Mononuclear cell (primary cell): Measurements from ENCODE around the gene ITGAV. TPM values are rescaled to one million over a fixed set of nuclear protein-coding genes. Genes with fewer than 3 reads are reported as not detected.

Experiments
- H3K27me3 ChIP-seq: 2 replicates; pipeline ENCODE4 v1.6.0; 2011; ENCODE audit warnings: low read length, control low read depth; ENCODE audit not compliant: insufficient read depth
- H3K4me1 ChIP-seq: 2 replicates; pipeline ENCODE4 v1.5.1; 2011; ENCODE audit warnings: mild to moderate bottlenecking, low read length, control low read depth; ENCODE audit not compliant: insufficient read depth
- H3K4me3 ChIP-seq: 2 replicates; pipeline ENCODE4 v1.5.1; 2011; ENCODE audit warnings: mild to moderate bottlenecking, low read length, moderate library complexity
- H3K9me3 ChIP-seq: 2 replicates; pipeline ENCODE4 v1.5.1; 2011; ENCODE audit warnings: low read depth, mild to moderate bottlenecking, control low read depth, low read length
- total RNA-seq: library from RNA; depleted of rRNA; stranded (reverse); fragments of >200 nt; gene quantifications from one replicate; pipeline ENCODE4 v1.2.3, GENCODE V29; 2012

ITGAV gene
- 5.8 TPM for total RNA-seq

- Histone ChIP-seq H3K4me3 (peak within 1 kb of the TSS; percentile 72), H3K27me3 (no peaks in the 10 kb centered on the region), H3K4me1 (peaks cover 18% of the 10 kb centered on the region), H3K9me3 (no peaks in the 10 kb centered on the region)
Observed at GRCh38 chr2:186589612-186590349, at the start of gene ITGAV. ITGAV (plus strand) TSS chr2:186590056; CDS start chr2:186590339, 283 bp downstream.

DNA sequence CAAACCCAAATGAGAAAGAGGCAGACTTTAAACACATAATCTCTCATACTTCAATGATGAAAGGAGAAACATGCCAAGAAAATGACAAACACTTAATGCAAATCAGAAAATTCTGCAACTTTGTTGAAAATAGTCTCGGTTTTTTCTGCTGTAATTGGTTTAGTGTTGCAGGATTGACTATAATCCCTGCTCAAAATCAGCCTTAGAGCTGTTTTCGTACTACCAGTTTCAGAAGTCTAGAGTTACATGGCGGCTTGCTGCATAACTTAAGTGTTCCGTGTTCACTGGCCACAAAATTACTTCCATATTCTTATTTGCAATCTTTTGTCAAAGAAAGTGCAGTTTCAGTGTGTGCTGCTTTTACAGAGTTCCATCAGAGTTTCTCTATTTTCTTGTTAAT, 48.9 kb upstream of the ITGAV start:
- no peaks in the 10 kb centered on the region for H3K4me1 ChIP-seq
- no peak overlapping the region for H3K4me3 ChIP-seq
- no peaks in the 10 kb centered on the region for H3K9me3 ChIP-seq
- H3K27me3 ChIP-seq = no peaks in the 10 kb centered on the region

DNA sequence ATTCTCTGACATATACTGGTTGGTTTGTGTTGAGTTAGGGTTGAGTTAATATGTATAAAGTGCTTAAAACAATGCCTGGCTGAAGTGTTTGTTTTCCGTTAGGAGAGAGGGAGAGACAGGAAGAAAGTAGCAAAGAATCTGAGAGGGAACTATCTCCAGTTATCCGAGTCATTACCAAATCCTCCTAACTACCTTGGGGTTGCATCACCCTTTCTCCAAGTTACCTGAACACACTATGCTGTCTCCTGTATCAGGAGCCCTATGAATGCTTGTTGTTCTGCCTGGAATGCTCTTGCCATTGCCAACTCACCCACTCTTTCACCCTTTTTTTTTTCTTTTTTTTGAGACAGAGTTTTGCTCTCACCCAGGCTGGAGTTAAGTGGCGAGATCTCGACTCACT, 47.9 kb upstream of the ITGAV start:
- Histone ChIP-seq H3K9me3 (no peaks in the 10 kb centered on the region), H3K4me1 (no peaks in the 10 kb centered on the region), H3K27me3 (no peaks in the 10 kb centered on the region), H3K4me3 (no peak overlapping the region)

DNA sequence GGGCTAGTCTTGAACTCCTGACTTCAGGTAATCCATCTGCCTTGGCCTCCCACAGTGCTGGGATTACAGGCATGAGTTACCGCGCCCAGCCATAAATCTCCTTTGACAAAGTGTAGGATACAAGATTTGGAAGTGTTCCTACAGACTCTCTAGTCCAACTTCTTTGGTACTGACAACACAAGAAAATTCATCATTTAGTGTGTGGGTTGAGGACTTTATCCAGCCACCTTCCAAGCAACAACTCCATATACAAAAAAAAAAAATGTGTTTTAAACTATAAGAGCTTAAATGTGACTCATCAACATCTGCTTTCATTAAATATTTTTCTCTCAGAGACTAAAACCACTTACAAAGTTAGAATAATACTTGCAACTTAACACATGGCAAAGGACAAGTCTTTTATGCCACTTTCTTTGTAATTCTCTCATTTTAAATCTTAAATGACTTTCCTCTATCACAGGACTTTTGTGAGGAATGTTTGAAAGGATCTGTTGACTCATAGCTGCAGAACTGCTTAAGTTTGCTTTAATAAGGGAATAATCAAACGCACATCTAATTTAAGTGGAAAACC, 46.2 kb upstream of the ITGAV start:
- Histone ChIP-seq H3K4me3 (no peak overlapping the region), H3K27me3 (no peaks in the 10 kb centered on the region), H3K9me3 (no peaks in the 10 kb centered on the region), H3K4me1 (no peaks in the 10 kb centered on the region)

GRCh38 chr2:186544255-186544675, 45.6 kb upstream of the ITGAV start:
- Histone ChIP-seq H3K4me3 (no peak overlapping the region), H3K27me3 (no peaks in the 10 kb centered on the region), H3K4me1 (no peaks in the 10 kb centered on the region), H3K9me3 (no peaks in the 10 kb centered on the region)

DNA sequence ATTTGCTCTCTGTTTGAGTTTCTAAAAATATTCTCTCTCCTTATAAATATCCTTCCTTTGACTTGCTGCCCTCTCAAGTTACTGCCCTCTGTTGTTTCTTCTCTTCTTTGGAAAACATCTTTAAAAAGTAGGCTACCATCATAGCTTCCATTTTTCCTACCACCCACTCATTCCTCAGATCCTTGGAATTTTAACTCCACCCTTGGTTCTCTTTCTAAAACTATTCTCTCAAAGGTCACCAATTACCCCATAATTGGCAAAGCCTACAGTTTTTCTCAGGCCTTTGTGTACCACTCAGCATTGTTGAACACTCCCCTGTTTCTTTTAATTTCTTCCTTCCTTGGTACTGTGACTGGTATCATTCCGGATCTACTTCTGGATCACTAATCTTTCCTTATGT, 43.0 kb upstream of the ITGAV start:
- Histone ChIP-seq H3K4me3 (no peak overlapping the region), H3K4me1 (no peaks in the 10 kb centered on the region), H3K27me3 (no peaks in the 10 kb centered on the region), H3K9me3 (no peaks in the 10 kb centered on the region)

DNA sequence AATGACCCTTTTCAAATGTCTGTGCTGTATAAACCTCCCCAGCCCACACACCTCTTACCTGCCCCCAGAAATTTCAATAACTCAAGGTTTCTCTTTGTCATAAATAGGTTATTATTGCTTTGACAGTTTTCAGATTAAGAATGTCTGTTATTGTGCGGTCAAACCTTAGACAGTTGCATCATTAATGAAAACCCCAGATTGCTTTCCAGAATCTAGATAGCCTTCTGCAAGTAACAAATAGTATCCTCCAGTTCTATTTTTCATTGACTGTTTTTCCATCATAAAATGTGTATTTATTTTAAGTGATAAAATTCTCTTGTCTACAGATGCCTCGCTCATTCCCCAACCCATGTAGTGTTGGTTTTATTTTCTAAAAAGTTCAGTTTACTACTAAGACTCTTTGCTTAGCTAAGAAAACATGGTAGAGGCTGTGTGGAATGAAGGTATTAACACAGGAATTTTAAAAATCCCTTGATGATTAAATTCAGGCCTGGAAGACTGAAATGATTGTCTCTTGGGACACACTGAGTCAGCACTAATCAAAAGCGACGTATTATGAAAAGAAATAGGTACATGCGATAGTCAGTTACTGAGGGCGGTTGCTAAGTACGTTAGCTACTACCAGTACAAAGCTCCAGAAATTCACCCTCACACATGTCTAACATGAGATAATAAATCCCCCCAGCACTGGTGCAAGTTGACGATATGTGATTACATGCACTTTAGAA, 38.4 kb upstream of the ITGAV start:
- H3K4me1 ChIP-seq = no peaks in the 10 kb centered on the region
- no peaks in the 10 kb centered on the region for H3K27me3 ChIP-seq
- H3K9me3 ChIP-seq = no peaks in the 10 kb centered on the region
- H3K4me3 ChIP-seq = no peak overlapping the region

GRCh38 chr2:186554429-186554828, 35.4 kb upstream of the ITGAV start:
- H3K27me3 ChIP-seq = no peaks in the 10 kb centered on the region
- H3K9me3 ChIP-seq = no peaks in the 10 kb centered on the region
- no peak overlapping the region for H3K4me3 ChIP-seq
- no peaks in the 10 kb centered on the region for H3K4me1 ChIP-seq

GRCh38 chr2:186554850-186555671, 34.8 kb upstream of the ITGAV start:
- Histone ChIP-seq H3K4me1 (no peaks in the 10 kb centered on the region), H3K27me3 (no peaks in the 10 kb centered on the region), H3K9me3 (no peaks in the 10 kb centered on the region), H3K4me3 (no peak overlapping the region)

DNA sequence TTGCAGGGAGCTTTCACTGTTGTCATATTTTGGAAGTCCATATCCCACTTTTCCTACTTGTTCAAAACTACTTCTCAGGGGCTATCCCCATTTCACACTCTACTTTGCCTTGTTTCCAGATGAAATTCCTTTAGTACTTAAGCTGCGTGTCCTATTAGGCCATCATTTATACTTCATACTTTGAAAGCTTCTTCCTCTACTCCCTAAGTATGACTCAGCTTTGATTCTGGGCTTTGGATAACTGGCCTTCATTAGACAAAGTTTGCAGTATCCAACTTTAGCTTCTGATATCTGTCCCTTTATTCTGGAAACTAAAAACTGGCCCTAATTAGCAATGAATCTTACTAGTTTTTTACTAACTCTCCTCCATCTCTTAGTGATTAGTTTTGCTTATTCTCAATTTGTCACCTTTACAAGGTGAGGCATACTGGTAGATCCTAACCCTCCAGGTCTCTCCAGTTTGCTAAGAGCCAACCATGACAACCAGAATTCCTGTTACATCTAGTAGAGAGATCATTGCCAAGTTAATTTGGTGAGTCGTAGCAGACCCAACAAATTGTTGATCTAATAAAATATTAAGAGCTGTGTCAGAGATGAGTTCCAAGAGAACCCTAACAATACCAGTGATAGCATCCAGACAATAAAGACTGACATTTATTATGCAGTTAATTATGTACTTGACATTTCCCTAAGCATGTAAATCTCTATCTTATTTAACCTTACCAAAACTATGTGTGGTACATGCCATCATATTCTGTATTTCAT, 31.2 kb upstream of the ITGAV start:
- no peaks in the 10 kb centered on the region for H3K9me3 ChIP-seq
- no peak overlapping the region for H3K4me3 ChIP-seq
- no peaks in the 10 kb centered on the region for H3K27me3 ChIP-seq
- H3K4me1 ChIP-seq = no peaks in the 10 kb centered on the region

DNA sequence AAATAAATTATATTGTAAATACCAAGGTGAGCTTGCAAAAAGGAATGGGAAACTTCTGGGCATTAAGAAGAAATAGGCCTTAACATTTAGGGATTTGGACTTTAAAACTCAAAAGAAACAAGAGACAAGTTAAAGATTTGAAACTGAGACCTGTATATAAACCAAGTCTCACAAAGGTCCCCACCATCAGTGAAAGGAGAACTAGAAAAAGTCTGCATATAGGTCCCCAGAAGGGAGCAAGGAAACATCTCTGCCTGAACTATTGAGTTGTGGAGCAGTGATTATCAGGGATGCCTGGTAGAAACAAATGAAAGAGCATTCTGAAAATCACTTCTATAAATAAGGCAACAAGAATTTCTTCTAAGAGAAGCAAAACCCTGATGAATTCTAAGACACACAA, 30.5 kb upstream of the ITGAV start:
- no peaks in the 10 kb centered on the region for H3K9me3 ChIP-seq
- H3K27me3 ChIP-seq = no peaks in the 10 kb centered on the region
- H3K4me1 ChIP-seq = no peaks in the 10 kb centered on the region
- H3K4me3 ChIP-seq = no peak overlapping the region

DNA sequence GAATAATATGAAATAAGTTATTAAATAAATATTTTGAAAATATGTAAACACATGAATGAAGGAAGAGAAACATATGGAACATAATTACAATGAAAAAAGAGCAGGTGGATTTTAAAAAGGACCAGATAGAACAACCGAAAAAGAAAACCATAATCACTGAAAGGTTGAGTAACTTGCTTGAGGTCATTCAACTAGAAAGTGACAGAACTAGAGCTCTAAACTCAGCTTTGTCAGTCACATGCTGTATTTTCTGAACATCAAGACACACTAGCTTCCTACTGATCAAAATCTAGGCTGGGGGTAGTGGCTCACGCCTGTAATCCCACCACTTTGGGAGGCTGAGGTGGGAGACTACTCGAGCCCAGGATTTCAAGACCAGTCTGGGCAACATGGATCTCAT, 30.0 kb upstream of the ITGAV start:
- Histone ChIP-seq H3K4me3 (no peak overlapping the region), H3K9me3 (no peaks in the 10 kb centered on the region), H3K27me3 (no peaks in the 10 kb centered on the region), H3K4me1 (no peaks in the 10 kb centered on the region)

- no peaks in the 10 kb centered on the region for H3K9me3 ChIP-seq
- H3K4me3 ChIP-seq = no peak overlapping the region
- no peaks in the 10 kb centered on the region for H3K4me1 ChIP-seq
- H3K27me3 ChIP-seq = no peaks in the 10 kb centered on the region
Observed at GRCh38 chr2:186560254-186560653, 29.6 kb upstream of the ITGAV start.

GRCh38 chr2:186561467-186562208, 28.2 kb upstream of the ITGAV start:
- H3K9me3 ChIP-seq = no peaks in the 10 kb centered on the region
- no peaks in the 10 kb centered on the region for H3K4me1 ChIP-seq
- H3K4me3 ChIP-seq = no peak overlapping the region
- H3K27me3 ChIP-seq = no peaks in the 10 kb centered on the region
